GM12801 (cell line): ENCODE measurements around the gene XRCC3.

Source experiments
- CTCF ChIP-seq: IDR thresholded peaks from one replicate; pipeline ENCODE4 v1.5.1; 2011; ENCODE audit warnings: control low read depth; ENCODE audit not compliant: insufficient read length; ENCODE audit errors: extremely low read depth

The XRCC3 gene

GRCh38 chr14:103713304-103714062 lies 1.8 kb downstream of the XRCC3 start:
- TF ChIP-seq CTCF: no peak

GRCh38 chr14:103712633-103713247 lies 2.5 kb downstream of the XRCC3 start:
- no peak for TF ChIP-seq CTCF

GRCh38 chr14:103711516-103712431 lies 3.5 kb downstream of the XRCC3 start:
- TF ChIP-seq CTCF: no peak

GRCh38 chr14:103710771-103711377 lies 4.4 kb downstream of the XRCC3 start:
- no peak for TF ChIP-seq CTCF

- no peak for TF ChIP-seq CTCF
These were observed 5.4 kb downstream of the XRCC3 start for GRCh38 chr14:103709814-103710213.

- TF ChIP-seq CTCF: no peak
These were observed 6.5 kb downstream of the XRCC3 start for GRCh38 chr14:103708750-103709187.
